GM23338 (cell line): ENCODE data around the gene RGS8. TPM values are rescaled to one million over a fixed set of nuclear protein-coding genes. Genes with fewer than 3 reads are reported as not detected.

Experiments used
- ATAC-seq: fragments of 200-7000 bp; cut with Tn5 transposase; 3 replicates; pipeline ENCODE4 v1.9.1; 2020
- DNase-seq: peaks from one replicate; pipeline ENCODE4 v3.0.0-alpha.2; 2015; ENCODE audit warnings: low spot score
- H2AFZ ChIP-seq: fragments of 200-600 bp; sonication (generic); 2 replicates; pipeline ENCODE4 v1.8.0; 2016; ENCODE audit warnings: antibody characterized with exemption, mild to moderate bottlenecking, moderate library complexity
- H3F3A ChIP-seq: fragments of 200-600 bp; sonication (generic); replicated peaks from 2 replicates; pipeline ENCODE4 v1.8.0; 2017; ENCODE audit warnings: antibody characterized with exemption, mixed run types, low read depth
- H3K27ac ChIP-seq: fragments of 200-600 bp; sonication (generic); 2 replicates; pipeline ENCODE4 v1.6.1; 2016; ENCODE audit warnings: low read depth
- H3K27me3 ChIP-seq: fragments of 200-600 bp; sonication (generic); 2 replicates; pipeline ENCODE4 v1.8.0; 2016; ENCODE audit warnings: mild to moderate bottlenecking, mixed run types, moderate library complexity; ENCODE audit not compliant: insufficient read depth
- H3K36me3 ChIP-seq: fragments of 200-600 bp; sonication (generic); 2 replicates; pipeline ENCODE4 v1.8.0; 2016; ENCODE audit warnings: mild to moderate bottlenecking; ENCODE audit not compliant: insufficient read depth
- H3K4me1 ChIP-seq: fragments of 200-600 bp; sonication (generic); 2 replicates; pipeline ENCODE4 v1.8.0; 2016; ENCODE audit warnings: mild to moderate bottlenecking, moderate library complexity; ENCODE audit not compliant: insufficient read depth
- H3K4me2 ChIP-seq: fragments of 200-600 bp; sonication (generic); 2 replicates; pipeline ENCODE4 v1.7.1; 2017; ENCODE audit warnings: mixed run types
- H3K4me3 ChIP-seq: fragments of 200-600 bp; sonication (generic); 2 replicates; pipeline ENCODE4 v1.6.1; 2016; ENCODE audit warnings: mixed run types
- H3K79me2 ChIP-seq: fragments of 200-600 bp; sonication (generic); replicated peaks from 2 replicates; pipeline ENCODE4 v1.8.0; 2017; ENCODE audit warnings: mild to moderate bottlenecking; ENCODE audit not compliant: insufficient read depth
- H3K9me2 ChIP-seq: fragments of 200-600 bp; sonication (generic); 2 replicates; pipeline ENCODE4 v1.8.0; 2017; ENCODE audit not compliant: insufficient read depth
- H4K20me1 ChIP-seq: fragments of 200-600 bp; sonication (generic); replicated peaks from 2 replicates; pipeline ENCODE4 v1.8.0; 2017; ENCODE audit warnings: mild to moderate bottlenecking; ENCODE audit not compliant: insufficient read depth
- H3K27ac Mint-ChIP-seq: 2 replicates; pipeline ENCODE4 v1.8.0; 2020; ENCODE audit warnings: inconsistent platforms, mild to moderate bottlenecking, moderate library complexity, mixed read lengths
- H3K27me3 Mint-ChIP-seq: 3 replicates; pipeline ENCODE4 v1.8.0; 2022; ENCODE audit warnings: low read depth, mild to moderate bottlenecking, moderate library complexity, mixed read lengths, inconsistent platforms; ENCODE audit not compliant: insufficient read depth, poor library complexity
- H3K36me3 Mint-ChIP-seq: 3 replicates; pipeline ENCODE4 v1.8.0; 2021; ENCODE audit warnings: low read depth, mild to moderate bottlenecking, inconsistent platforms, moderate library complexity, mixed read lengths
- H3K4me1 Mint-ChIP-seq: 3 replicates; pipeline ENCODE4 v1.8.0; 2020; ENCODE audit warnings: mild to moderate bottlenecking, inconsistent platforms, mixed read lengths
- H3K4me3 Mint-ChIP-seq: 3 replicates; pipeline ENCODE4 v1.8.0; 2021; ENCODE audit warnings: moderate library complexity, mild to moderate bottlenecking, inconsistent platforms, mixed read lengths
- H3K9me3 Mint-ChIP-seq: 3 replicates; pipeline ENCODE4 v1.8.0; 2020; ENCODE audit warnings: moderate library complexity, mild to moderate bottlenecking, inconsistent platforms, mixed read lengths
- CREB1 ChIP-seq: fragments of 250-450 bp; sonication (Bioruptor Pico); IDR thresholded peaks from 2 replicates; pipeline ENCODE4 v1.5.0; 2020; ENCODE audit warnings: low read depth, mild to moderate bottlenecking, moderate library complexity
- CTCF ChIP-seq, 2 experiments: fragments of 200-600 bp in 1 of 2; sonication (generic) in 1 of 2; conservative IDR thresholded peaks; 2 replicates each; pipeline versions ENCODE4 v1.5.1 to v1.6.1; 2016 to 2017; ENCODE audit warnings: antibody characterized with exemption in 2 of 2, low read depth in 2 of 2, mild to moderate bottlenecking in 2 of 2, moderate library complexity in 1 of 2
- POLR2AphosphoS5 ChIP-seq: IDR thresholded peaks from 2 replicates; pipeline ENCODE4 v1.6.1; 2016; ENCODE audit warnings: antibody characterized with exemption, low read depth
- REST ChIP-seq: IDR thresholded peaks from one replicate; pipeline ENCODE4 v1.6.1; 2018; ENCODE audit warnings: antibody characterized with exemption; ENCODE audit not compliant: unreplicated experiment
- STAT1 ChIP-seq: IDR thresholded peaks from one replicate; pipeline ENCODE4 v1.6.1; 2016; ENCODE audit warnings: antibody characterized with exemption; ENCODE audit not compliant: unreplicated experiment
- ZNF114 ChIP-seq: fragments of 250-450 bp; sonication (Bioruptor Pico); IDR thresholded peaks from 2 replicates; pipeline ENCODE4 v1.5.0; 2020; ENCODE audit warnings: mild to moderate bottlenecking, moderate library complexity
- ZNF331 ChIP-seq: fragments of 250-450 bp; sonication (Bioruptor Pico); IDR thresholded peaks from 2 replicates; pipeline ENCODE4 v1.5.0; 2020; ENCODE audit warnings: low read depth, mild to moderate bottlenecking, moderate library complexity
- ZNF462 ChIP-seq: fragments of 250-450 bp; sonication (Bioruptor Pico); IDR thresholded peaks from 2 replicates; pipeline ENCODE4 v1.5.0; 2020; ENCODE audit warnings: mild to moderate bottlenecking, moderate library complexity
- polyA plus RNA-seq: library from polyadenylated mRNA; unstranded; fragments of >200 nt; fragmentation: Nextera tagmentation; extraction: Ambion mirVana; gene quantifications from 2 replicates; pipeline ENCODE4 v1.2.1, GENCODE V29; 2016
- total RNA-seq: library from RNA; depleted of rRNA; stranded (reverse); fragments of >200 nt; shearing (Covaris generic); gene quantifications from 2 replicates; pipeline ENCODE4 v1.2.3, GENCODE V29; 2014

RGS8 gene
- total and polyA plus RNA-seq, 2 experiments from 2014 or later = 0.06 to 2.5 TPM

- Histone ChIP-seq H3K9me2 (peaks cover 7% of the 10 kb centered on the region; the same call in 1 of the 2 replicates), H3K4me1 (peaks cover 13% of the 10 kb centered on the region), H3K4me3 (no peak overlapping the region), H4K20me1 (no peaks in the 10 kb centered on the region), H3K36me3 (no peaks in the 10 kb centered on the region), H3K4me2 (no peak overlapping the region), H2AFZ (peak overlapping the region; percentile 43; the same call in 1 of the 2 replicates), H3F3A (no peaks in the 10 kb centered on the region), H3K27me3 (peaks cover 30% of the 10 kb centered on the region), H3K27ac (no peak overlapping the region), H3K79me2 (no peaks in the 10 kb centered on the region)
- no peak overlapping the region for H3K4me3 Mint-ChIP-seq
- H3K36me3 Mint-ChIP-seq = no peaks in the 10 kb centered on the region
- no peak for TF ChIP-seq CREB1
- TF ChIP-seq STAT1 = no peak
- TF ChIP-seq ZNF114 (CRISPR knock-in tag) = no peak
- no peak for DNase-seq
- peaks cover 16% of the 10 kb centered on the region for H3K4me1 Mint-ChIP-seq
- H3K27me3 Mint-ChIP-seq = peaks cover 12% of the 10 kb centered on the region
- no peaks in the 10 kb centered on the region for H3K9me3 Mint-ChIP-seq
- no peak overlapping the region for H3K27ac Mint-ChIP-seq
- ATAC-seq = no peak
These were observed 3.4 kb downstream of the RGS8 start for GRCh38 chr1:182680901-182681567.

- Histone ChIP-seq H3K79me2 (no peaks in the 10 kb centered on the region), H2AFZ (no peak overlapping the region)
- no peak for TF ChIP-seq POLR2AphosphoS5
- TF ChIP-seq ZNF462 = no peak
- no peak for TF ChIP-seq REST
- TF ChIP-seq ZNF114 (CRISPR knock-in tag) = no peak
- no peak for TF ChIP-seq ZNF331 (CRISPR knock-in tag)
- no peak for TF ChIP-seq CTCF (conservative IDR thresholded peaks at IDR 0.05; ENCODE audit: low read depth in 2 of 2)
These were observed 4.0 kb downstream of the RGS8 start for GRCh38 chr1:182680408-182680807.

More at GRCh38 chr1:182680408-182680807, 4.0 kb downstream of the RGS8 start:
- no peak for DNase-seq
- peaks cover 13% of the 10 kb centered on the region for H3K4me1 ChIP-seq
- Mint-ChIP-seq H3K4me3 (no peak overlapping the region), H3K9me3 (no peaks in the 10 kb centered on the region), H3K27me3 (peaks cover 12% of the 10 kb centered on the region), H3K4me1 (peaks cover 22% of the 10 kb centered on the region), H3K36me3 (no peaks in the 10 kb centered on the region), H3K27ac (no peak overlapping the region)
- H3K36me3 ChIP-seq = no peaks in the 10 kb centered on the region
- peaks cover 7% of the 10 kb centered on the region; the same call in 1 of the 2 replicates for H3K9me2 ChIP-seq
- no peaks in the 10 kb centered on the region for H3F3A ChIP-seq
- no peaks in the 10 kb centered on the region for H4K20me1 ChIP-seq
- no peak overlapping the region for H3K27ac ChIP-seq
- H3K4me2 ChIP-seq = no peak overlapping the region
- ATAC-seq = no peak
- peaks cover 26% of the 10 kb centered on the region for H3K27me3 ChIP-seq
- H3K4me3 ChIP-seq = no peak overlapping the region
